GM19467 (cell line): ENCODE data around the gene HSPG2.

Source experiments
- ATAC-seq: cut with Tn5 transposase; IDR thresholded peaks from one replicate; pipeline ENCODE4 v1.9.1; 2021; ENCODE audit warnings: mild to moderate bottlenecking, moderate library complexity; ENCODE audit not compliant: unreplicated experiment

Gene HSPG2

GRCh38 chr1:21774835-21775549 is 162.1 kb downstream of the HSPG2 start:
- no peak for ATAC-seq

- peak; percentile 63 for ATAC-seq
These were observed 163.5 kb downstream of the HSPG2 start for GRCh38 chr1:21773585-21773984.
